MM.1S (cell line): Measurements from ENCODE around the gene ITGA6.

ENCODE experiments used
- DNase-seq: peaks from one replicate; pipeline ENCODE4 v3.0.0-alpha.2; 2015
- H2AFZ ChIP-seq: fragments of 300-600 bp; sonication (generic); 2 replicates; pipeline ENCODE4 v1.6.0; 2016; ENCODE audit warnings: antibody characterized with exemption, low read length
- H3F3A ChIP-seq: fragments of 300-600 bp; sonication (generic); 2 replicates; pipeline ENCODE4 v1.6.1; 2016; ENCODE audit warnings: mild to moderate bottlenecking, antibody characterized with exemption, low read length, moderate library complexity, mixed read lengths; ENCODE audit not compliant: insufficient read depth
- H3K27ac ChIP-seq: fragments of 300-600 bp; sonication (generic); 2 replicates; pipeline ENCODE4 v1.5.1; 2016; ENCODE audit warnings: mild to moderate bottlenecking, low read length
- H3K27me3 ChIP-seq: fragments of 300-600 bp; sonication (generic); replicated peaks from 2 replicates; pipeline ENCODE4 v1.6.0; 2016; ENCODE audit warnings: low read length; ENCODE audit not compliant: insufficient read depth
- H3K36me3 ChIP-seq: fragments of 300-600 bp; sonication (generic); replicated peaks from 2 replicates; pipeline ENCODE4 v1.6.1; 2016; ENCODE audit warnings: mild to moderate bottlenecking, low read length, mixed read lengths; ENCODE audit not compliant: insufficient read depth
- H3K4me1 ChIP-seq: fragments of 300-600 bp; sonication (generic); 2 replicates; pipeline ENCODE4 v1.6.1; 2016; ENCODE audit warnings: low read length, mixed read lengths
- H3K4me2 ChIP-seq: fragments of 300-600 bp; sonication (generic); 2 replicates; pipeline ENCODE4 v1.6.0; 2016; ENCODE audit warnings: low read depth, low read length
- H3K4me3 ChIP-seq: fragments of 300-600 bp; sonication (generic); 2 replicates; pipeline ENCODE4 v1.5.1; 2016; ENCODE audit warnings: low read length, mixed read lengths
- H3K79me2 ChIP-seq: fragments of 300-600 bp; sonication (generic); 2 replicates; pipeline ENCODE4 v1.6.1; 2016; ENCODE audit warnings: mixed run types, low read length, mixed read lengths
- H3K9ac ChIP-seq: fragments of 300-600 bp; sonication (generic); 2 replicates; pipeline ENCODE4 v1.6.1; 2016; ENCODE audit warnings: low read length, mixed read lengths
- H3K9me2 ChIP-seq: fragments of 300-600 bp; sonication (generic); replicated peaks from 2 replicates; pipeline ENCODE4 v1.6.1; 2016; ENCODE audit warnings: mild to moderate bottlenecking, low read length, mixed read lengths; ENCODE audit not compliant: insufficient read depth
- H3K9me3 ChIP-seq: fragments of 300-600 bp; sonication (generic); replicated peaks from 2 replicates; pipeline ENCODE4 v1.6.1; 2016; ENCODE audit warnings: mild to moderate bottlenecking, low read length, mixed read lengths; ENCODE audit not compliant: insufficient read depth
- H4K20me1 ChIP-seq: fragments of 300-600 bp; sonication (generic); 2 replicates; pipeline ENCODE4 v1.6.1; 2016; ENCODE audit warnings: mild to moderate bottlenecking, low read length, moderate library complexity, mixed read lengths; ENCODE audit not compliant: insufficient read depth
- EZH2 ChIP-seq: fragments of 300-600 bp; sonication (generic); optimal IDR thresholded peaks from 2 replicates; pipeline ENCODE3; 2017; ENCODE audit warnings: low read depth, mild to moderate bottlenecking, antibody characterized with exemption, low read length, mixed read lengths
- EZH2phosphoT487 ChIP-seq: fragments of 300-600 bp; sonication (generic); IDR thresholded peaks from 2 replicates; pipeline ENCODE4 v1.6.1; 2018; ENCODE audit warnings: antibody characterized with exemption, low read length
- TF ChIP-seq, protein P1 (sequence below): fragments of 300-600 bp; sonication (generic); IDR thresholded peaks from 2 replicates; pipeline ENCODE4 v1.5.1; 2016; ENCODE audit warnings: antibody characterized with exemption, low read length, mixed read lengths

The ITGA6 gene

DNA sequence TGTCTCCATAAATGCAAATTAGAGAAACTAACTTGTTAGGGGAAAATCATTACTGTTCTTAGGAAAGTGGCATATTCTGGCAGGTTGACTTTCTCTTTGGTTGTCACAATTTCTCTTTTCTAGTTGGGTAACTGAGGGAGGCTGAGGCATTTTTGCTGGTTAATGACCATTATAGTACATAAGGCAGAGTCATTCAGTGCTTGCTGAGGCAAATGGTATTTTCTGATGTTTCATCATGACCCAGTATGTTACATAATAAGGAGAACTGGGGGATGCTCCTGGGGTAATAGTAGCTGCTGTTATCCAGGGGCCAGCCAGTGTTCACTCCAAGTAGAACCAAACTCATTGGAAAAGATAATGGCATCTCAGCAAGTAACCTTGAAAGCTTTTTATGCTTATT is 62.3 kb downstream of the ITGA6 start:
- no peaks in the 10 kb centered on the region for H4K20me1 ChIP-seq
- no peaks in the 10 kb centered on the region for H3K9me2 ChIP-seq
- no peak overlapping the region for H3K4me3 ChIP-seq
- H3K27ac ChIP-seq = peak overlapping the region; percentile 79; the same call in 1 of the 2 replicates
- peaks cover 95% of the 10 kb centered on the region for H3K4me1 ChIP-seq
- no peak overlapping the region for H3K9ac ChIP-seq
- H3K36me3 ChIP-seq = 0 out of 2 replicates have a peak, but pooled peaks cover under 1% of the 10 kb centered on the region
- TF ChIP-seq, protein P1, sequence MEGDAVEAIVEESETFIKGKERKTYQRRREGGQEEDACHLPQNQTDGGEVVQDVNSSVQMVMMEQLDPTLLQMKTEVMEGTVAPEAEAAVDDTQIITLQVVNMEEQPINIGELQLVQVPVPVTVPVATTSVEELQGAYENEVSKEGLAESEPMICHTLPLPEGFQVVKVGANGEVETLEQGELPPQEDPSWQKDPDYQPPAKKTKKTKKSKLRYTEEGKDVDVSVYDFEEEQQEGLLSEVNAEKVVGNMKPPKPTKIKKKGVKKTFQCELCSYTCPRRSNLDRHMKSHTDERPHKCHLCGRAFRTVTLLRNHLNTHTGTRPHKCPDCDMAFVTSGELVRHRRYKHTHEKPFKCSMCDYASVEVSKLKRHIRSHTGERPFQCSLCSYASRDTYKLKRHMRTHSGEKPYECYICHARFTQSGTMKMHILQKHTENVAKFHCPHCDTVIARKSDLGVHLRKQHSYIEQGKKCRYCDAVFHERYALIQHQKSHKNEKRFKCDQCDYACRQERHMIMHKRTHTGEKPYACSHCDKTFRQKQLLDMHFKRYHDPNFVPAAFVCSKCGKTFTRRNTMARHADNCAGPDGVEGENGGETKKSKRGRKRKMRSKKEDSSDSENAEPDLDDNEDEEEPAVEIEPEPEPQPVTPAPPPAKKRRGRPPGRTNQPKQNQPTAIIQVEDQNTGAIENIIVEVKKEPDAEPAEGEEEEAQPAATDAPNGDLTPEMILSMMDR = no peak
- TF ChIP-seq EZH2phosphoT487 (no peak), EZH2 (no peak)
- 0 out of 2 replicates have a peak, but pooled peaks cover 5% of the 10 kb centered on the region for H3K79me2 ChIP-seq
- no peaks in the 10 kb centered on the region for H3K9me3 ChIP-seq
- no peak overlapping the region for H3K4me2 ChIP-seq
- DNase-seq = no peak
- no peak overlapping the region for H2AFZ ChIP-seq
- no peaks in the 10 kb centered on the region for H3K27me3 ChIP-seq
- H3F3A ChIP-seq = peaks cover 68% of the 10 kb centered on the region

DNA sequence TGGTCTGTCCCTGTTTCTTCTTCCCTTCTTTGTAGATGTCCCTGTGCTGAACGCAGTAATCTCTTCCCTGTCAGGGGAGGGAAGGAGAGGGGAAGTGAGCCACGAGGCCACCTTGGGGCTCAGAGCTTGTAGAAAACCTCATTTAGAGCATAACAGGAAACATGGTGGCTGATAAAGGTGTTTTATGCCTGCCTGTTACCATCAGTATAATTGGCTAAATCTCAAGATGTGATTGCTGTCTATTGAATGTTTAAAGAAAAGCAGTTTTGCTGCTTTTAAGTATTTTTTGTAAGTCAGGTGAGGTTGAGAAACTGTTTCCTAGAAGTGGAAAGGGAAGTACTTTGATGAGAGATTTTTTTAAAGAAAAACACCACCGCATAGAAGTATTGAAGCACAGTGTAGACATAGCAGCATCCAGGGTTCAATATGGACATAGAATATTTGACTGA is 68.8 kb downstream of the ITGA6 start:
- Histone ChIP-seq H3K9me3 (no peaks in the 10 kb centered on the region), H3K4me2 (peak overlapping the region; percentile 15), H2AFZ (0 out of 2 replicates have a peak overlapping the region, but pooled peaks have one; percentile 6), H3K4me3 (no peak overlapping the region), H3K4me1 (peaks cover 58% of the 10 kb centered on the region), H3K9me2 (no peaks in the 10 kb centered on the region), H3K27ac (peak overlapping the region; percentile 33; the same call in 1 of the 2 replicates), H3K36me3 (0 out of 2 replicates have a peak, but pooled peaks cover 6% of the 10 kb centered on the region), H3K9ac (no peak overlapping the region), H3K27me3 (no peaks in the 10 kb centered on the region), H3F3A (peaks cover 28% of the 10 kb centered on the region), H4K20me1 (no peaks in the 10 kb centered on the region), H3K79me2 (0 out of 2 replicates have a peak, but pooled peaks cover 5% of the 10 kb centered on the region)
- TF ChIP-seq EZH2 (no peak), EZH2phosphoT487 (no peak)
- TF ChIP-seq, protein P1 = no peak
- DNase-seq = no peak

DNA sequence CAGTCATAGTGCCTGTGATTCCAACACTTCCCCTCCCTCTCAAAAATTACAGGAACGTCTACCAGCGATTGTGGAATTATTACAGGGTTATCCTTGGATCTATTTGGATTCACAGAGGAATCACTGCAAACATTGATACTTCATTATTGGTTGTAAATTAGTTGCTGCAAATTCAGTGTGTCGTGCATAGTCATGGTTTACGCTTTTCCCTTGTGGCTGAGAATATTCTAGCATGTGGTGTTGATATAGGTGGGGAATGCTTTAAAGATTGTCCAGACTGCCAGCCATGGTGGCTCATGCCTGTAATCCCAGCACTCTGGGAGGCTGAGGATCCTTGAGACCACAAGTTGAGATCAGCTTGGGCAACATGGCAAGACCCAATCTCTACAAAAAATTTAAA is 79.8 kb downstream of the ITGA6 start:
- H3K27ac ChIP-seq = no peak overlapping the region
- TF ChIP-seq, protein P1 = no peak
- no peak for TF ChIP-seq EZH2
- no peak for TF ChIP-seq EZH2phosphoT487
- no peak overlapping the region for H2AFZ ChIP-seq
- H3K4me1 ChIP-seq = no peaks in the 10 kb centered on the region
- no peaks in the 10 kb centered on the region for H3K27me3 ChIP-seq
- H3F3A ChIP-seq = no peaks in the 10 kb centered on the region
- no peaks in the 10 kb centered on the region for H4K20me1 ChIP-seq
- no peaks in the 10 kb centered on the region for H3K9me3 ChIP-seq
- no peak overlapping the region for H3K4me3 ChIP-seq
- DNase-seq = no peak
- no peaks in the 10 kb centered on the region for H3K36me3 ChIP-seq
- H3K79me2 ChIP-seq = 0 out of 2 replicates have a peak, but pooled peaks cover 8% of the 10 kb centered on the region
- H3K9ac ChIP-seq = no peak overlapping the region
- no peaks in the 10 kb centered on the region for H3K9me2 ChIP-seq
- H3K4me2 ChIP-seq = no peak overlapping the region
